GM12878 (cell line): Measurements from ENCODE around the gene SARS1.

Experiments used
- CHD2 ChIP-seq: IDR thresholded peaks from 2 replicates; pipeline ENCODE4 v1.6.1; 2011; ENCODE audit warnings: low read depth, low read length, improper control_type of control experiment, borderline replicate concordance
- EZH2 ChIP-seq: IDR thresholded peaks from 2 replicates; pipeline ENCODE4 v1.6.1; 2012; ENCODE audit warnings: low read depth, mild to moderate bottlenecking, control low read depth, inconsistent platforms, low read length, borderline replicate concordance; ENCODE audit not compliant: control insufficient read depth
- POLR2A ChIP-seq: IDR thresholded peaks from 2 replicates; pipeline ENCODE4 v1.6.1; 2011; ENCODE audit warnings: low read depth, mild to moderate bottlenecking, low read length
- POLR2AphosphoS5 ChIP-seq: IDR thresholded peaks from 2 replicates; pipeline ENCODE4 v1.6.1; 2011; ENCODE audit warnings: mild to moderate bottlenecking, low read length, inconsistent platforms
- TBL1XR1 ChIP-seq: IDR thresholded peaks from 2 replicates; pipeline ENCODE4 v1.6.1; 2012; ENCODE audit warnings: low read depth, low read length, improper control_type of control experiment
- TF ChIP-seq, protein P1 (sequence below), 3 experiments: IDR thresholded peaks in 2 of 3; conservative IDR thresholded peaks in 1 of 3; 2 replicates each; pipeline ENCODE4 v1.5.1; 2011; ENCODE audit warnings: low read depth in 3 of 3, low read length in 3 of 3, mild to moderate bottlenecking in 3 of 3, control low read depth in 2 of 3, moderate library complexity in 2 of 3, inconsistent platforms in 1 of 3, mixed read lengths in 1 of 3; ENCODE audit not compliant: control insufficient read depth in 2 of 3, insufficient read depth in 1 of 3; ENCODE audit errors: extremely low read depth in 1 of 3
- TF ChIP-seq, protein P2 (sequence below): fragments of 450-650 bp; IDR thresholded peaks from 2 replicates; pipeline ENCODE4 v1.6.1; 2014; ENCODE audit warnings: mild to moderate bottlenecking
- TF ChIP-seq, protein P3 (sequence below): fragments of 450-650 bp; IDR thresholded peaks from 2 replicates; pipeline ENCODE4 v1.6.1; 2017; ENCODE audit warnings: mild to moderate bottlenecking
- TF ChIP-seq, protein P4 (sequence below): IDR thresholded peaks from 2 replicates; pipeline ENCODE4 v1.6.1; 2011; ENCODE audit warnings: borderline replicate concordance, low read depth, mild to moderate bottlenecking, moderate library complexity, mixed read lengths, low read length; ENCODE audit not compliant: insufficient read depth; ENCODE audit errors: extremely low read length

DNA sequence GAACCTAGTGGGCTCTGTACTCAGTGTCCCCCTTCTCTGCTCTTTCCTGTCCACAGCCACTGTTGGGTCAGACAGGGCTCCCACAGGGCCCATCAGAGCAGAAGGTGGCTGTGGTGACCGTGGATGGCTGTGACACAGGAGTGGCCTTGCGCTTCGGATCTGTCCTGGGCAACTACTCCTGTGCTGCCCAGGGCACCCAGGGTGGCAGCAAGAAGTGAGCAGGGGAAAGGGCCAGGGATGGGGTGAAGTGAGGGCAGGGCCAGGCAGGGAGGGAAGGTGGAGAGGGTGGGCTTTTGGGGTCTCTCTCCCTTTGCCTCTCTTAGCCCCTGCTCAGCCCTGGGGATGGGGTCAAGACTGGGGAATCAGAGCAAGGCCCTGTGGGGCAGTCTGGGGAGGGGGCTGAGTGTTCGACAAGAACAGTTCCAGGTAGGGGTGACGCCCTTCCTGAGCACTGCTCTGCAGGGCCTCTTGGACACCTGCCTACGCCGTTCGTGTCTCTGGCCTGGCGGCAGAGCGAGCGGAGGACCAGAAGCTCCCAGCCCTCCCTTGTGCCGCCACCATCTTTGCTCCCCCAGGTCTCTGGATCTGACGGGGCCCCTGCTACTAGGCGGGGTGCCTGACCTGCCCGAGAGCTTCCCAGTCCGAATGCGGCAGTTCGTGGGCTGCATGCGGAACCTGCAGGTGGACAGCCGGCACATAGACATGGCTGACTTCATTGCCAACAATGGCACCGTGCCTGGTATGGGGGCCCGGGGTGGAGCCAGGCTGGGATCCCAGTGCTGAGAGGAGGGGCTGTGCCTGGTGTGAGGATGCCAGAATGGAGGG, 48.7 kb downstream of the SARS1 start:
- TF ChIP-seq POLR2AphosphoS5 (no peak), POLR2A (no peak), CHD2 (no peak), EZH2 (no peak), TBL1XR1 (no peak)
- TF ChIP-seq, protein P1, sequence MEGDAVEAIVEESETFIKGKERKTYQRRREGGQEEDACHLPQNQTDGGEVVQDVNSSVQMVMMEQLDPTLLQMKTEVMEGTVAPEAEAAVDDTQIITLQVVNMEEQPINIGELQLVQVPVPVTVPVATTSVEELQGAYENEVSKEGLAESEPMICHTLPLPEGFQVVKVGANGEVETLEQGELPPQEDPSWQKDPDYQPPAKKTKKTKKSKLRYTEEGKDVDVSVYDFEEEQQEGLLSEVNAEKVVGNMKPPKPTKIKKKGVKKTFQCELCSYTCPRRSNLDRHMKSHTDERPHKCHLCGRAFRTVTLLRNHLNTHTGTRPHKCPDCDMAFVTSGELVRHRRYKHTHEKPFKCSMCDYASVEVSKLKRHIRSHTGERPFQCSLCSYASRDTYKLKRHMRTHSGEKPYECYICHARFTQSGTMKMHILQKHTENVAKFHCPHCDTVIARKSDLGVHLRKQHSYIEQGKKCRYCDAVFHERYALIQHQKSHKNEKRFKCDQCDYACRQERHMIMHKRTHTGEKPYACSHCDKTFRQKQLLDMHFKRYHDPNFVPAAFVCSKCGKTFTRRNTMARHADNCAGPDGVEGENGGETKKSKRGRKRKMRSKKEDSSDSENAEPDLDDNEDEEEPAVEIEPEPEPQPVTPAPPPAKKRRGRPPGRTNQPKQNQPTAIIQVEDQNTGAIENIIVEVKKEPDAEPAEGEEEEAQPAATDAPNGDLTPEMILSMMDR (IDR thresholded peaks at IDR 0.05 in 2 of 3, conservative IDR thresholded peaks at IDR 0.05 in 1 of 3; ENCODE audit: control insufficient read depth in 2 of 3, extremely low read depth in 1 of 3, insufficient read depth in 1 of 3, low read depth in 3 of 3, low read length in 3 of 3) = no peak
- TF ChIP-seq, protein P2, sequence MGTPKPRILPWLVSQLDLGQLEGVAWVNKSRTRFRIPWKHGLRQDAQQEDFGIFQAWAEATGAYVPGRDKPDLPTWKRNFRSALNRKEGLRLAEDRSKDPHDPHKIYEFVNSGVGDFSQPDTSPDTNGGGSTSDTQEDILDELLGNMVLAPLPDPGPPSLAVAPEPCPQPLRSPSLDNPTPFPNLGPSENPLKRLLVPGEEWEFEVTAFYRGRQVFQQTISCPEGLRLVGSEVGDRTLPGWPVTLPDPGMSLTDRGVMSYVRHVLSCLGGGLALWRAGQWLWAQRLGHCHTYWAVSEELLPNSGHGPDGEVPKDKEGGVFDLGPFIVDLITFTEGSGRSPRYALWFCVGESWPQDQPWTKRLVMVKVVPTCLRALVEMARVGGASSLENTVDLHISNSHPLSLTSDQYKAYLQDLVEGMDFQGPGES = no peak
- TF ChIP-seq, protein P3, sequence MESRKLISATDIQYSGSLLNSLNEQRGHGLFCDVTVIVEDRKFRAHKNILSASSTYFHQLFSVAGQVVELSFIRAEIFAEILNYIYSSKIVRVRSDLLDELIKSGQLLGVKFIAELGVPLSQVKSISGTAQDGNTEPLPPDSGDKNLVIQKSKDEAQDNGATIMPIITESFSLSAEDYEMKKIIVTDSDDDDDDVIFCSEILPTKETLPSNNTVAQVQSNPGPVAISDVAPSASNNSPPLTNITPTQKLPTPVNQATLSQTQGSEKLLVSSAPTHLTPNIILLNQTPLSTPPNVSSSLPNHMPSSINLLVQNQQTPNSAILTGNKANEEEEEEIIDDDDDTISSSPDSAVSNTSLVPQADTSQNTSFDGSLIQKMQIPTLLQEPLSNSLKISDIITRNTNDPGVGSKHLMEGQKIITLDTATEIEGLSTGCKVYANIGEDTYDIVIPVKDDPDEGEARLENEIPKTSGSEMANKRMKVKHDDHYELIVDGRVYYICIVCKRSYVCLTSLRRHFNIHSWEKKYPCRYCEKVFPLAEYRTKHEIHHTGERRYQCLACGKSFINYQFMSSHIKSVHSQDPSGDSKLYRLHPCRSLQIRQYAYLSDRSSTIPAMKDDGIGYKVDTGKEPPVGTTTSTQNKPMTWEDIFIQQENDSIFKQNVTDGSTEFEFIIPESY = no peak
- TF ChIP-seq, protein P4, sequence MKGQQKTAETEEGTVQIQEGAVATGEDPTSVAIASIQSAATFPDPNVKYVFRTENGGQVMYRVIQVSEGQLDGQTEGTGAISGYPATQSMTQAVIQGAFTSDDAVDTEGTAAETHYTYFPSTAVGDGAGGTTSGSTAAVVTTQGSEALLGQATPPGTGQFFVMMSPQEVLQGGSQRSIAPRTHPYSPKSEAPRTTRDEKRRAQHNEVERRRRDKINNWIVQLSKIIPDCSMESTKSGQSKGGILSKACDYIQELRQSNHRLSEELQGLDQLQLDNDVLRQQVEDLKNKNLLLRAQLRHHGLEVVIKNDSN = no peak
